ENCODE results near the gene MOCS3.

- TF ChIP-seq CTCF (IDR thresholded peaks at IDR 0.05; ENCODE audit: extremely low read depth in 1 of 2, insufficient read depth in 1 of 2, low read depth in 1 of 2, low read length in 2 of 2) (no peak), POLR2AphosphoS5 (IDR thresholded peaks at IDR 0.05; ENCODE audit: insufficient read depth, low read depth, low read length) (no peak), EZH2 (IDR thresholded peaks at IDR 0.05; ENCODE audit: borderline replicate concordance, low read depth, low read length, severe bottlenecking) (no peak), MAX (IDR thresholded peaks at IDR 0.05; ENCODE audit: insufficient read depth, insufficient read length) (no peak), POLR2A (IDR thresholded peaks at IDR 0.05; ENCODE audit: low read depth, low read length) (no peak)
These were observed 33.7 kb downstream of the MOCS3 start for GRCh38 chr20:50992336-50992732.
